Prostate gland (tissue), 2 donors: ENCODE measurements around the gene CCDC177.

Experiments used
- POLR2A ChIP-seq: fragments of 450-650 bp; IDR thresholded peaks from one replicate; pipeline ENCODE4 v1.6.1; 2016; ENCODE audit warnings: antibody characterized with exemption, mild to moderate bottlenecking
- POLR2AphosphoS5 ChIP-seq: sonication (generic); formaldehyde crosslinking; IDR thresholded peaks from one replicate; pipeline ENCODE4 v1.6.1; 2017; ENCODE audit warnings: antibody characterized with exemption
- TF ChIP-seq, protein P1 (sequence below), 4 experiments: fragments of 200-600 bp in 2 of 4; fragments of 450-650 bp in 2 of 4; sonication (generic) in 2 of 4; IDR thresholded peaks; 1 replicate in 3 of 4; 2 replicates in 1 of 4; pipeline ENCODE4 v1.5.1; 2016 to 2019; ENCODE audit warnings: antibody characterized with exemption in 4 of 4, mild to moderate bottlenecking in 2 of 4, moderate library complexity in 2 of 4

DNA sequence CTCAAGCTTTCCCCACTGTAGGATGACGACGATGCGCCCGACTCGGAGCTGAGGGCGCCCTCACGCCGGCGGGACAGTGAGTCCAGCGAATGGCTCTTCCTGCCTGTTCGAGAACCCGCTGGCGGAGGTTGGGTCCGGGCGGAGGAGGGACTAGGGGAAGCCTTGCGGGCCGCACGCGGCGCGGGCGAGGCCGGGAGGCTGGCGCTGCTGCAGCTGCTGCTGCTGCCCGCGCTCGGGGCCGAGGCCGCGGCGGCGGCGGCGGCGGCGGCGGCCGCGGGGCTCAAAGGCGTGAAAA lies 1.9 kb downstream of the CCDC177 start:
- TF ChIP-seq POLR2A (no peak), POLR2AphosphoS5 (no peak)
- TF ChIP-seq, protein P1, sequence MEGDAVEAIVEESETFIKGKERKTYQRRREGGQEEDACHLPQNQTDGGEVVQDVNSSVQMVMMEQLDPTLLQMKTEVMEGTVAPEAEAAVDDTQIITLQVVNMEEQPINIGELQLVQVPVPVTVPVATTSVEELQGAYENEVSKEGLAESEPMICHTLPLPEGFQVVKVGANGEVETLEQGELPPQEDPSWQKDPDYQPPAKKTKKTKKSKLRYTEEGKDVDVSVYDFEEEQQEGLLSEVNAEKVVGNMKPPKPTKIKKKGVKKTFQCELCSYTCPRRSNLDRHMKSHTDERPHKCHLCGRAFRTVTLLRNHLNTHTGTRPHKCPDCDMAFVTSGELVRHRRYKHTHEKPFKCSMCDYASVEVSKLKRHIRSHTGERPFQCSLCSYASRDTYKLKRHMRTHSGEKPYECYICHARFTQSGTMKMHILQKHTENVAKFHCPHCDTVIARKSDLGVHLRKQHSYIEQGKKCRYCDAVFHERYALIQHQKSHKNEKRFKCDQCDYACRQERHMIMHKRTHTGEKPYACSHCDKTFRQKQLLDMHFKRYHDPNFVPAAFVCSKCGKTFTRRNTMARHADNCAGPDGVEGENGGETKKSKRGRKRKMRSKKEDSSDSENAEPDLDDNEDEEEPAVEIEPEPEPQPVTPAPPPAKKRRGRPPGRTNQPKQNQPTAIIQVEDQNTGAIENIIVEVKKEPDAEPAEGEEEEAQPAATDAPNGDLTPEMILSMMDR (IDR thresholded peaks at IDR 0.05), result no peak
